Upper lobe of left lung (tissue), 6 donors: ENCODE results near the gene ABCA13. TPM values are rescaled to one million over a fixed set of nuclear protein-coding genes. Genes with fewer than 3 reads are reported as not detected.

Experiments
- ATAC-seq, 2 donors: fragments of 200-7000 bp; cut with Tn5 transposase; one replicate each; pipeline ENCODE4 v1.9.1; 2022; ENCODE audit warnings: mild to moderate bottlenecking in 2 of 2, moderate library complexity in 2 of 2; ENCODE audit not compliant: low FRiP score in 2 of 2
- DNase-seq, 2 donors: peaks; one replicate each; pipeline ENCODE4 v3.0.0-alpha.2; 2019 to 2020
- H3K27ac ChIP-seq, 4 donors: fragments of 200-600 bp; sonication (generic); one replicate each; pipeline ENCODE4 v1.5.1; 2016 to 2019
- H3K27me3 ChIP-seq, 4 donors: fragments of 200-600 bp; sonication (generic); one replicate each; pipeline ENCODE4 v1.5.1; 2017 to 2019
- H3K36me3 ChIP-seq, 4 donors: fragments of 200-600 bp; sonication (generic); one replicate each; pipeline ENCODE4 v1.5.1; 2016 to 2019
- H3K4me1 ChIP-seq, 4 donors: fragments of 200-600 bp; sonication (generic); one replicate each; pipeline ENCODE4 v1.5.1; 2018 to 2019
- H3K4me3 ChIP-seq, 4 donors: fragments of 200-600 bp; sonication (generic); one replicate each; pipeline ENCODE4 v1.5.1; 2017 to 2019; ENCODE audit warnings: mild to moderate bottlenecking in 2 of 4, moderate library complexity in 1 of 4
- H3K9me3 ChIP-seq, 4 donors: fragments of 200-600 bp; sonication (generic); one replicate each; pipeline ENCODE4 v1.5.1; 2018 to 2019
- EP300 ChIP-seq, 4 donors: sonication (generic); formaldehyde crosslinking; IDR thresholded peaks; one replicate each; pipeline ENCODE4 v1.5.1; 2017; ENCODE audit warnings: antibody characterized with exemption in 4 of 4, control low read depth in 2 of 4
- POLR2A ChIP-seq, 4 donors: fragments of 450-650 bp; IDR thresholded peaks; one replicate each; pipeline ENCODE4 v1.5.1; 2016 to 2017; ENCODE audit warnings: antibody characterized with exemption in 4 of 4, mild to moderate bottlenecking in 2 of 4
- POLR2AphosphoS5 ChIP-seq, 2 donors: sonication (generic); formaldehyde crosslinking; IDR thresholded peaks; one replicate each; pipeline ENCODE4 v1.5.1; 2017; ENCODE audit warnings: antibody characterized with exemption in 2 of 2
- WGBS, 2 donors: methylation state at CpG; one replicate each; pipeline ENCODE4 v1.1.5; 2017 to 2018; 5-methylcytosine and 5-hydroxymethylcytosine counted together
- total RNA-seq, 6 donors: library from RNA; depleted of rRNA in 4 of 6; stranded (reverse); fragments of >200 nt in 4 of 6; gene quantifications; one replicate each; pipeline versions ENCODE4 v1.1.0 to v1.2.1, GENCODE V29; 2016 to 2021
- TF ChIP-seq, protein P1 (sequence below), 6 experiments: fragments of 450-650 bp in 4 of 6; fragments of 200-600 bp in 2 of 6; sonication (generic) in 2 of 6; IDR thresholded peaks; one replicate each; pipeline ENCODE4 v1.5.1; 2016 to 2019; ENCODE audit warnings: antibody characterized with exemption in 6 of 6
- donor health status: DM: no; HTN: no; CAD: no; lungs with moderate emphysema.
- donor health status: DM: no; HTN: yes; CAD: no; lungs with severe emphysema.

The ABCA13 gene
- total RNA-seq, 6 donors from 2014 or later: 0.49 to 27.7 (median 7.1) TPM

DNA sequence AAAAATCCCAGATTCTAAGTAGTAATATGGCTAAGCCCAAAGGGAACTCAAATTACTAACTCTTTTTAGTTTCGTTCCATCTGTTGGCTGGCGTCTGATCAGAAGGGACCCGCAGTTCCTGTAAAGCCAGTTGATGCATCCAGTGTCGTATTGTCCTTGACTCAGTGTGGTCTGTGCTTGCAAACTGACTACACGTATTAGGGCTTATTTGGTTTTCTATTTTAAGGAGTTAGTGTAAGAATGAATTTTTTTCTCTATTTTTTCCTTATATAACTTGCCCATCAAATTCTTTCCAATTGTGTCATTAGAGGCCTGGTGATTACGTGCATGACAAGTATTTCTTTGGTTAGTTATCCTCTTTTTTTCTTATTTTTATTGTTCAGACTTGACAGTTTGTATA lies 9.7 kb downstream of the ABCA13 start:
- Histone ChIP-seq H3K27ac (no peak overlapping the region), H3K4me3 (no peak overlapping the region), H3K4me1 (peaks cover 0 to 5% (median 0%) of the 10 kb centered on the region in 4 donors), H3K27me3 (no peaks in the 10 kb centered on the region), H3K36me3 (no peaks in the 10 kb centered on the region), H3K9me3 (no peaks in the 10 kb centered on the region)
- 83 to 85% methylated on average over 6 of the region's 6 CpGs for WGBS, 2 donors
- ATAC-seq (no peak), DNase-seq (no peak)
- TF ChIP-seq POLR2A (IDR thresholded peaks at IDR 0.05): no peak
- TF ChIP-seq EP300 (IDR thresholded peaks at IDR 0.05): no peak
- no peak for TF ChIP-seq POLR2AphosphoS5 (IDR thresholded peaks at IDR 0.05)
- TF ChIP-seq, protein P1, sequence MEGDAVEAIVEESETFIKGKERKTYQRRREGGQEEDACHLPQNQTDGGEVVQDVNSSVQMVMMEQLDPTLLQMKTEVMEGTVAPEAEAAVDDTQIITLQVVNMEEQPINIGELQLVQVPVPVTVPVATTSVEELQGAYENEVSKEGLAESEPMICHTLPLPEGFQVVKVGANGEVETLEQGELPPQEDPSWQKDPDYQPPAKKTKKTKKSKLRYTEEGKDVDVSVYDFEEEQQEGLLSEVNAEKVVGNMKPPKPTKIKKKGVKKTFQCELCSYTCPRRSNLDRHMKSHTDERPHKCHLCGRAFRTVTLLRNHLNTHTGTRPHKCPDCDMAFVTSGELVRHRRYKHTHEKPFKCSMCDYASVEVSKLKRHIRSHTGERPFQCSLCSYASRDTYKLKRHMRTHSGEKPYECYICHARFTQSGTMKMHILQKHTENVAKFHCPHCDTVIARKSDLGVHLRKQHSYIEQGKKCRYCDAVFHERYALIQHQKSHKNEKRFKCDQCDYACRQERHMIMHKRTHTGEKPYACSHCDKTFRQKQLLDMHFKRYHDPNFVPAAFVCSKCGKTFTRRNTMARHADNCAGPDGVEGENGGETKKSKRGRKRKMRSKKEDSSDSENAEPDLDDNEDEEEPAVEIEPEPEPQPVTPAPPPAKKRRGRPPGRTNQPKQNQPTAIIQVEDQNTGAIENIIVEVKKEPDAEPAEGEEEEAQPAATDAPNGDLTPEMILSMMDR (IDR thresholded peaks at IDR 0.05): no peak

DNA sequence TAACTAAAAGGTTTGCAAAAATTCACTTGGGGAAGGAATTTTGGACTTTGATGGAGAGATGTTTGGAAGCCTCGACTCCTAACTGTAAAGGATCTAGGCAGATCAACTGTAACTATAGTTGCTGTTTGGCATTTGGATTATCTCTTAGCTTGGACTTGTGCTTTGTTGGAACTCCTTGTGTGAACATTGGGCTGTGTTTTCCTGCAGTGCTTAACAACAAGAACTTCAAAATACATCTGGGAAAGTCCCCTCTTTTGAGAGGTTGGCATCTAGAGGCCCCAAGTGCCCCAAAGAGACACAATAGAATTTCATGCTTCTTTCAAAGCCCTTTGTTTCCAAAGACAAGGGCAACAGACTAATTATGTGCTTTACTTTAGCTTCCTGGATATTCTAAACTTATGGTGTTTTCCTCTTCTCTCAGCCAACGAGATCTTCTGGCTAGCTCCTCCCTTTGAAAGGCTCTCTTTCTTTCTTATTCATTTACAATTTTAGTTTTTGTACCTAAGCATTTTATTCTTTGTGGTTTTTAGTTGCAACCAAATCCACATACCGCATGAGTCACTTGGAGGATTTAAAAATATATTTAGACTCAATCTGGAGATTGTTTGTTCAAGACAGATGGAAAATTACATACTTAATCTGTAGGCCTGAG lies 11.6 kb downstream of the ABCA13 start:
- Histone ChIP-seq H3K27ac (no peak overlapping the region), H3K9me3 (no peaks in the 10 kb centered on the region), H3K4me3 (no peak overlapping the region), H3K4me1 (peaks cover 0 to 5% (median 0%) of the 10 kb centered on the region in 4 donors), H3K36me3 (no peaks in the 10 kb centered on the region), H3K27me3 (no peaks in the 10 kb centered on the region)
- 47 to 49% methylated on average over 3 of the region's 3 CpGs for WGBS, 2 donors
- DNase-seq (no peak), ATAC-seq (no peak)
- TF ChIP-seq POLR2AphosphoS5 (IDR thresholded peaks at IDR 0.05) (no peak), POLR2A (IDR thresholded peaks at IDR 0.05) (no peak), EP300 (IDR thresholded peaks at IDR 0.05) (no peak)
- TF ChIP-seq, protein P1 (IDR thresholded peaks at IDR 0.05): no peak

DNA sequence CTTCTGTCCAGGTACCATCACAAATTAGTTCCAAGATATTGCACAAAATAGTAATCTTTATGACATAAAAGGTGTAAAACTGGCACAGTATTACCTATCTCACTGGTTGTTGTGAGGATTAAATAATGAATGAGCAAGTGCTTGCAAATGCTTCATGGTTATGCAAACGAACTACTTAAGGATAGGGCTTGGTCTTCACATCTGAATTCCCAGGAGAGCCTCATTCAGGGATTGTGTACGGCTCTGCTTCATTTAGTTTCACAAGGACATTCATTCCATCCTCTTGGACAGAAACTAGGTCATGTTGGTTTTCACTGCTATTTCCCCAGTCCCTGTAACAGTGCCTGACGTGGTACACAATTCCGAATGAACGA lies 12.1 kb downstream of the ABCA13 start:
- ATAC-seq: no peak
- no peak for DNase-seq
- TF ChIP-seq POLR2AphosphoS5 (IDR thresholded peaks at IDR 0.05): no peak
- no peak for TF ChIP-seq EP300 (IDR thresholded peaks at IDR 0.05)
- TF ChIP-seq, protein P1 (IDR thresholded peaks at IDR 0.05): no peak
- no peak for TF ChIP-seq POLR2A (IDR thresholded peaks at IDR 0.05)

DNA sequence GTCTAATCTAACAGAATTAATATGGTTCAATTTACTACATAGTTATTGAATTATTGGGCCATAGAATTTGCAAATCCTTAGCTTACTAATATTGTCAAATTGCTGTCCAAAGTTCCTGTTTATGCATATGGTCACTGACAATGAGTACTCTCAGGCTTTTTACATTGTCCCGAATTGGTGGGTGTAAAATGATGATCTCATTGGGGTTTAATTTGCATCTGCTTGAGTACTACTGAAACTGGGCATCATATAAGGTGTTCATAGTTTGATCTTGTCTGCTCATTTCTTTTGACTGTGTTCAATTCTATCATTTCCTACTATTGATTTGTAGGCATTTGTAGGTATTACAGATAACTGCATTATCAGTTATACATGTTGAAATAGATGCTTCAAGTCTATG lies 12.7 kb downstream of the ABCA13 start:
- no peaks in the 10 kb centered on the region for H3K9me3 ChIP-seq
- H3K36me3 ChIP-seq: no peaks in the 10 kb centered on the region
- no peak for DNase-seq
- ATAC-seq: no peak
- TF ChIP-seq, protein P1 (IDR thresholded peaks at IDR 0.05): no peak
- no peak overlapping the region for H3K27ac ChIP-seq
- H3K27me3 ChIP-seq: no peaks in the 10 kb centered on the region
- no peak overlapping the region for H3K4me3 ChIP-seq
- WGBS, 2 donors: 53 to 56% methylated on average over 1 of the region's 1 CpG
- H3K4me1 ChIP-seq: peaks cover 0 to 5% (median 0%) of the 10 kb centered on the region in 4 donors

More for the DNA sequence above, 12.1 kb downstream of the ABCA13 start:
- 63 to 71% methylated on average over 5 of the region's 5 CpGs for WGBS, 2 donors
- H3K36me3 ChIP-seq: no peaks in the 10 kb centered on the region
- H3K4me3 ChIP-seq: no peak overlapping the region
- no peaks in the 10 kb centered on the region for H3K27me3 ChIP-seq
- H3K27ac ChIP-seq: no peak overlapping the region
- H3K4me1 ChIP-seq: peaks cover 0 to 5% (median 0%) of the 10 kb centered on the region in 4 donors
- no peaks in the 10 kb centered on the region for H3K9me3 ChIP-seq
